Activated naive CD8-positive, alpha-beta T cell treated with anti-CD3 and anti-CD28 coated beads, Interleukin-2, amount 50 U/mL, for 24 hours (primary cell): ENCODE data around the gene ATG4C.
A peak's percentile ranks its signal among the peaks of the same experiment; 100 is the strongest.
"Not testable (repeated sequence)": the region's sequence is repeated elsewhere in the genome, so short reads cannot be mapped to it uniquely, and the experiment has no call there.

Experiments used
- ATAC-seq: fragments of 150-1000 bp; cut with Tn5 transposase; one replicate; pipeline ENCODE4 v1.10.0; 2021
- DNase-seq: peaks from one replicate; pipeline ENCODE4 v3.0.0; 2021
- H3K27ac Mint-ChIP-seq: one replicate; pipeline ENCODE4 v1.8.0; 2021; ENCODE audit warnings: mild to moderate bottlenecking, mixed read lengths
- H3K27me3 Mint-ChIP-seq: one replicate; pipeline ENCODE4 v1.8.0; 2021; ENCODE audit warnings: mixed read lengths
- H3K36me3 Mint-ChIP-seq: one replicate; pipeline ENCODE4 v1.8.0; 2021; ENCODE audit warnings: low read depth, mixed read lengths
- H3K4me1 Mint-ChIP-seq: one replicate; pipeline ENCODE4 v1.8.0; 2021; ENCODE audit warnings: mixed read lengths
- H3K4me3 Mint-ChIP-seq: one replicate; pipeline ENCODE4 v1.8.0; 2021; ENCODE audit warnings: mild to moderate bottlenecking, moderate library complexity, mixed read lengths
- H3K9me3 Mint-ChIP-seq: one replicate; pipeline ENCODE4 v1.8.0; 2021; ENCODE audit warnings: mixed read lengths

Gene ATG4C

GRCh38 chr1:62800281-62800680, 16.3 kb downstream of the ATG4C start:
- H3K27ac Mint-ChIP-seq = no peak overlapping the region
- peaks cover 25% of the 10 kb centered on the region for H3K4me1 Mint-ChIP-seq
- no peak for DNase-seq
- no peaks in the 10 kb centered on the region for H3K27me3 Mint-ChIP-seq
- H3K4me3 Mint-ChIP-seq = no peak overlapping the region
- ATAC-seq = no peak
- peaks cover 7% of the 10 kb centered on the region for H3K36me3 Mint-ChIP-seq
- H3K9me3 Mint-ChIP-seq = no peaks in the 10 kb centered on the region

- no peaks in the 10 kb centered on the region for H3K9me3 Mint-ChIP-seq
- H3K4me1 Mint-ChIP-seq = peaks cover 22% of the 10 kb centered on the region
- peak overlapping the region; percentile 5 for H3K4me3 Mint-ChIP-seq
- ATAC-seq (peak; percentile 89), DNase-seq (no peak)
- no peaks in the 10 kb centered on the region for H3K27me3 Mint-ChIP-seq
- peaks cover 10% of the 10 kb centered on the region for H3K36me3 Mint-ChIP-seq
- H3K27ac Mint-ChIP-seq = peak overlapping the region; percentile 37
Observed at GRCh38 chr1:62800825-62801306, 16.9 kb downstream of the ATG4C start.

- no peak for DNase-seq
- peaks cover 47% of the 10 kb centered on the region for H3K36me3 Mint-ChIP-seq
- ATAC-seq = no peak
- H3K4me1 Mint-ChIP-seq = peaks cover 6% of the 10 kb centered on the region
- H3K4me3 Mint-ChIP-seq = no peak overlapping the region
- H3K27ac Mint-ChIP-seq = no peak overlapping the region
- no peaks in the 10 kb centered on the region for H3K9me3 Mint-ChIP-seq
- no peaks in the 10 kb centered on the region for H3K27me3 Mint-ChIP-seq
Observed at GRCh38 chr1:62809788-62810187, 25.9 kb downstream of the ATG4C start.

DNA sequence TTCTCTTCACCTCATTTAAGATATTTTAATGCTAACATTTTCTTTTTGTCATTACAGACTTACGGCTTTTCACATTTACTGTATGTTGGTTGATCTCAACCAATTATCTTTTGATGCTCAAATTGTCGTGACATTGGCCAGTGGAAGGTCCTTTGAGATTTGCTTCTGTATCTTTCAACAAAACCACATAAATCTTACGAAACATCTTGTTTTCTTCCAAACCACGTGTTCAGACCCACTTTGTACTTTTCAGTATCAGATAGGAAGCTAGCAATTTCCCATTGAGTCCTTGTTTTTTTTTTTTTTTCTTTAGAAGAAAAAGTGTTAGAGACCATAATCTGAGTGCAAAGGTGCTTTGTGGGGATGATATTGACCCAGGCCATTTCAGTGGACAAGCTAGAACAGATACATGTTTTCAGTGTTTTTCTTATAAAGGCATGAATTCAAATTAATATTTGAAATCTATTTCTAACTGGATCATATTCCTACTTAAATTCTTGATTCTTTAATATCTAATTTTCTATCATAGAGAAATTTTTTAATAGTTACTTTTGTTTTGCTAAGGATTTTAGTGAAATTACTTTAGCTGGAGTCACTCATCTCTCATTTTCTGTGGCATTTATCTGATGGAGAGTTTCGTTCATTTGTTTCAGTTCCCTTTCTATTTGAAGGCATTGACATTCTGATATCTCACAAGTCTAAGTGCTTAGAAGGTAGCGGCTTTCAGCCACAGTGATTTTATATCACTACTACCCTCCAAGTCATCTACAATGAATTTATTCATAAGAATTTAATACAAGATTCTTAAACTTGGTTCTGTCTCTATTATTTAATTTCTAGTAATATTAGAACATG, 26.7 kb downstream of the ATG4C start:
- no peaks in the 10 kb centered on the region for H3K27me3 Mint-ChIP-seq
- ATAC-seq (no peak), DNase-seq (no peak)
- H3K9me3 Mint-ChIP-seq = no peaks in the 10 kb centered on the region
- peaks cover 6% of the 10 kb centered on the region for H3K4me1 Mint-ChIP-seq
- no peak overlapping the region for H3K27ac Mint-ChIP-seq
- peaks cover 49% of the 10 kb centered on the region for H3K36me3 Mint-ChIP-seq
- no peak overlapping the region for H3K4me3 Mint-ChIP-seq

DNA sequence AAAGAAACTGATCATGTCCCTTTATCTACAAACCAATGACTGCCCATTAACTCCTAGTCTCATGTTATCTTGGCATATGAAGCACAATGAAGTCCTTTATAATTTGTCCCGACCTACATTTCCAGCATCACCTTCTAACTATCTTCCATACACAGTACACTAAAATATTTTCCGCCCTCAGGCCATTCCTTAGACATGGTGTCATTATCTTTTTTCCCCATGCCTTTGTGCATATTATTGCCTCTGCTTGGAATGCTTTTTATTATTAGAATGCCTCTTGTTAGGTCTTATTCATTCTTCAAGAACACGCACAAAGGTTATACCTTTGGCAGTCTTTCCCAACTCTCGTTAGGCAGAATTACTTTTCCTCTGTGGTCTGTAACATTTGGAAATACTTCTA, 39.6 kb downstream of the ATG4C start:
- Mint-ChIP-seq H3K4me1 (no peaks in the 10 kb centered on the region), H3K27me3 (no peaks in the 10 kb centered on the region), H3K4me3 (no peak overlapping the region), H3K36me3 (peaks cover 23% of the 10 kb centered on the region), H3K9me3 (peaks cover 9% of the 10 kb centered on the region), H3K27ac (no peak overlapping the region)
- DNase-seq (no peak), ATAC-seq (no peak)

- Mint-ChIP-seq H3K27ac (no peak overlapping the region), H3K4me1 (no peaks in the 10 kb centered on the region), H3K9me3 (peaks cover 9% of the 10 kb centered on the region), H3K4me3 (no peak overlapping the region), H3K36me3 (peaks cover 23% of the 10 kb centered on the region), H3K27me3 (no peaks in the 10 kb centered on the region)
- no peak for ATAC-seq
- no peak for DNase-seq
Observed at GRCh38 chr1:62826901-62827300, 43.0 kb downstream of the ATG4C start.

DNA sequence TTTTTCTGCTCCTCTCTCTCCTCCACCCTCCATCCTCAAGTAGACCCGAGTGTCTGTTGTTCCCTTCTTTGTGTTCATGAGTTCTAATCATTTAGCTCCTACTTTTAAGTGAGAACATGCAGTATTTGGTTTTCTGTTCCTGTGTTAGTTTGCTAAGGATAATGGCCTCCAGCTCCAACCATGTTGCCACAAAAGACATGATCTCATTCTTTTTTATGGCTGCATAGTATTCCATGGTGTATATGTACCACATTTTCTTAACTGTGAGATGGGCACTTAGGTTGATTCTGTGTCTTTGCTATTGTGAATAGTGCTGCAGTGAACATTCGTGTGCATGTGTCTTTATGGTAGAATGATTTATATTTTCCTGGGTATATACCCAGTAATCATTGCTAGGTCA, 43.9 kb downstream of the ATG4C start:
- H3K27me3 Mint-ChIP-seq, H3K4me3 Mint-ChIP-seq, H3K27ac Mint-ChIP-seq, H3K4me1 Mint-ChIP-seq, ATAC-seq, H3K9me3 Mint-ChIP-seq, DNase-seq: not testable (repeated sequence)
- H3K36me3 Mint-ChIP-seq = peaks cover 22% of the 10 kb centered on the region

DNA sequence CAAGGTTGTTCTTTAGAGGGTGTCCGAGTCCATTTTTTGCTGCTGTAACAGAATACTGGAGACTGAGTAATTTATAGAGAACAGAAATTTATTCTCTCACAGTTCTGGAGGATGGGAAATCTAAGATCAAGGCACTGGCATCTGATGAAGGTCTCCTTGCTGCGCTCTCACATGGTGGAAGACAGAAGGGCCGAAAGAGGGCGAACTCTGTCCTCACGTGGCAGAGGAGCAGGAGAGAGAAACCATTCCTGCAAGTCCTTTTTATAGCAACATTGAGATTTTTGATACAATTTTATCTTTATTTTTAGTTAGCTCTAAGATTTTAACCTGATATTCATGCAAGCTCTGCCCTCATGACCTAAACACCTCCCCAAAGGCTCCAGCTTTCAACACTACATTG, 48.3 kb downstream of the ATG4C start:
- H3K4me1 Mint-ChIP-seq = no peaks in the 10 kb centered on the region
- no peaks in the 10 kb centered on the region for H3K27me3 Mint-ChIP-seq
- H3K27ac Mint-ChIP-seq = no peak overlapping the region
- H3K4me3 Mint-ChIP-seq = no peak overlapping the region
- peaks cover 13% of the 10 kb centered on the region for H3K36me3 Mint-ChIP-seq
- DNase-seq (no peak), ATAC-seq (no peak)
- peaks cover 6% of the 10 kb centered on the region for H3K9me3 Mint-ChIP-seq

- DNase-seq (no peak), ATAC-seq (no peak)
- no peak overlapping the region for H3K27ac Mint-ChIP-seq
- H3K36me3 Mint-ChIP-seq = peaks cover 6% of the 10 kb centered on the region
- no peaks in the 10 kb centered on the region for H3K4me1 Mint-ChIP-seq
- no peaks in the 10 kb centered on the region for H3K27me3 Mint-ChIP-seq
- no peak overlapping the region for H3K4me3 Mint-ChIP-seq
- no peaks in the 10 kb centered on the region for H3K9me3 Mint-ChIP-seq
Observed at GRCh38 chr1:62833529-62833928, 49.6 kb downstream of the ATG4C start.

DNA sequence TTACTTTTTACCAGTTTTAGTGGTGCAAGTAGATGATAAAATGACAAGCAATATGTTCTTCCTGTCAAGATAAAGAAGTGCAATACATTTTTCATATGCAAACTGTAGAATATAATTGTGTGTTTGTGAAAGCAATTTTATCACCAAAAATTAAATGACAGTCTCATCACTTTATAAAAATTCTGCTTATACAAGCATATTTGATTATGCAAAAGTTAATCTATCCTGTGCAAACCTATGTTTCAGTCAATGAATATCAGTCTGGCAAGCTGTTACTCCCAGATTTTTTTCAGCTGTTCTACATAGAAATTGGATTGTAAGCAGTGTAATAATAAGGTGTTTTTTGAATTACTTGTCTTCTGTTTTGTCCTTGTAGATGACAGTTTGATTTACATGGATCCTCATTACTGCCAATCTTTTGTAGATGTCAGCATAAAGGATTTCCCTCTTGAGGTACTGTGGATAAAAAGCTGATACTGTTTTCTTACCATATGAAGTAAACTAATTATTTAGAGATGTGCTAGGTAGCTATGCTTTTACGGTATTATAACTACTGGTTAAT, 50.5 kb downstream of the ATG4C start:
- no peak overlapping the region for H3K27ac Mint-ChIP-seq
- H3K27me3 Mint-ChIP-seq = no peaks in the 10 kb centered on the region
- ATAC-seq (no peak), DNase-seq (no peak)
- H3K9me3 Mint-ChIP-seq = no peaks in the 10 kb centered on the region
- H3K4me3 Mint-ChIP-seq = no peak overlapping the region
- H3K36me3 Mint-ChIP-seq = peaks cover 6% of the 10 kb centered on the region
- H3K4me1 Mint-ChIP-seq = no peaks in the 10 kb centered on the region

DNA sequence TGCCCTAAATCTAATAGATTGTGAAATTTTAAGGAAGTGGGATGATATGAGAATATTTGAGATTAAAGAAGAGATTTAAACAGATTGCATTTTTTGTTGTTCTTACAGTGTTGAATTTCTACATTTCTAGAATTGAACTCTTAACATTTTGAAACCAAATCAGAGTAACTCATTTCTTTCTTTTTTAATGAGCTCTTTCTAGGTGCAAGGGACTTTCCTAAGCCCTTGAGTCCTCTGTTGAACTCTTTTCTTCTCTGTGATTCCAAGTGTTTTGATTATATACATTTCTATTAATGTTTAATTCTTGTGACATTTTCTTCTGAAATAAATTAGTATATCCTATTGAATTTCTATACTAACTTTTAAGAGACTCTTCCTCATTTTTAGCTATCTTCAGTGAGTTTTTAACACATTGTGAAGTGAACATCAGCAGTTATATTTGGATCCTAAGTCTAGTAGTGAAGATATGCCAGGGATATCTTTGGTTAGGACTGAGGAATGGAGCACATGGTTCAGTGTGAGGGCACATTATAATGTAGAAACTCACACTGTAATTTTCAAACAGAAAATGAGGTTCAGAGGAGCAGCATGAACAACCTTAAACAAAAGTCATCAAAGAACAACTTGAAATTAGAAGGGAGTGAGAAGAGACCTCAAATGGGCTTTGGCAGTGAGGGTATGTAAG, 53.1 kb downstream of the ATG4C start:
- no peaks in the 10 kb centered on the region for H3K4me1 Mint-ChIP-seq
- no peak for DNase-seq
- H3K36me3 Mint-ChIP-seq = peaks cover 4% of the 10 kb centered on the region
- ATAC-seq = no peak
- H3K9me3 Mint-ChIP-seq = no peaks in the 10 kb centered on the region
- H3K4me3 Mint-ChIP-seq = no peak overlapping the region
- no peaks in the 10 kb centered on the region for H3K27me3 Mint-ChIP-seq
- no peak overlapping the region for H3K27ac Mint-ChIP-seq

DNA sequence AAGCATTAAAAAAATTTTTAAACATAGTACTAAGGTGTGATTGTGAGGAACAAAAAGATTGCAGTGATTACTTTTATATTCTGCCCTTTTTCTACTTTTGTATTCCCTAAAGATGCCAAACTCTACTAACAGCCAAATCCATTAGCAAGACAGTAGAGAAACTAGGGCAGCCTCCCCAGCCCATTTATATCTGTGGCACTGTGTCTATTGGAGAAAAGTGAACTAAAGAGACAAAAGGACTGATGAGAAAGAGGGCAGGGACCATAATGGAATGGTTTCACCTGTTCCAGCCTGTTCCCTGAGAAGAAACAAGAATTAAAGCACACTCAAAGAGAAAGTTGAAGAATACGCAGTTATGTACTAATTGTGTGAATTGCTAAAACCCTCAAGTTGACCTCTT, 56.6 kb downstream of the ATG4C start:
- peaks cover 6% of the 10 kb centered on the region for H3K36me3 Mint-ChIP-seq
- H3K27me3 Mint-ChIP-seq = no peaks in the 10 kb centered on the region
- DNase-seq = no peak
- no peaks in the 10 kb centered on the region for H3K4me1 Mint-ChIP-seq
- no peak overlapping the region for H3K4me3 Mint-ChIP-seq
- no peak overlapping the region for H3K27ac Mint-ChIP-seq
- no peak for ATAC-seq
- no peaks in the 10 kb centered on the region for H3K9me3 Mint-ChIP-seq

- Mint-ChIP-seq H3K27me3 (no peaks in the 10 kb centered on the region), H3K27ac (no peak overlapping the region), H3K4me1 (no peaks in the 10 kb centered on the region), H3K36me3 (peaks cover 6% of the 10 kb centered on the region), H3K4me3 (no peak overlapping the region), H3K9me3 (no peaks in the 10 kb centered on the region)
- DNase-seq (peak; percentile 11), ATAC-seq (peak; percentile 57)
Observed at GRCh38 chr1:62841587-62842169, 57.7 kb downstream of the ATG4C start.

DNA sequence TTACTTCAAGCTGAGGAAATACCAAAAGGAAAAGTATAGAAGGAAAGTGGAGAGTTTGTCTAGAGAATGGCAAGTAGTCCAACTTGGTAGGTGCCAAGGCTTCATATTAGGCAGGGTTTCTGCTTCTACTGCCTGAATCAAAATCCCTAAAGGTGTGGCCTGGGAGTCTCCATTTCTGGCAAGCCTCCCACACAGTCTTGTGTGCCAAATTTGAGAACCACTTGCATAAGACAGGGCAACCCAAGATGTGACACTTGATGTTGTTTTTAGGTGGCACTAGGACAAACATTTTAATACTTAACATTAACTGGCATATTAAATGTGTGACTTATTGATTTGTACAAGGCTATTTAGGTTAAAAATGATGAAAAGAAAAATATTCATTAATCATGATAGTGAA, 60.1 kb downstream of the ATG4C start:
- H3K27ac Mint-ChIP-seq = no peak overlapping the region
- H3K4me1 Mint-ChIP-seq = no peaks in the 10 kb centered on the region
- no peak for ATAC-seq
- no peak overlapping the region for H3K4me3 Mint-ChIP-seq
- H3K9me3 Mint-ChIP-seq = no peaks in the 10 kb centered on the region
- H3K36me3 Mint-ChIP-seq = peaks cover 2% of the 10 kb centered on the region
- no peaks in the 10 kb centered on the region for H3K27me3 Mint-ChIP-seq
- no peak for DNase-seq

DNA sequence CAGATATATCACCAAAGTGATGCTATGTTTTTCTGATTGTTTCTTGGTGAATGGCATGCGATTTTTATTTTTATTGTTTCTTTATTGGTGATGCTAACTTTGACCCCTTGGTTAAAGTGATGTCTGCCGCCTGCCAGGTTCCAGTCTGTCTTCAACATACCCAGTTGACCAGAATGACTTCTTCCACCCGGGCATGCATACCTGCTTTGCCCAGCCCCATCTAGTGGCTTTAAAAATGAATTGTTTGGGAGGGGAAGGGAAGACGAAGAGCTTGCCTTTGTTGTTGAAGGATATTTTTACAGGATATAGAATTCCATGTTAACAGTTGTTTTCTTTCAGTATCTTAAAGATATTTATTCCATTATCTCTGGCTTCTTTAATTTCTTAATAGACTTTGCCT, 65.1 kb downstream of the ATG4C start:
- Mint-ChIP-seq H3K4me3 (no peak overlapping the region), H3K27me3 (no peaks in the 10 kb centered on the region), H3K27ac (no peak overlapping the region), H3K9me3 (no peaks in the 10 kb centered on the region), H3K36me3 (peaks cover 2% of the 10 kb centered on the region), H3K4me1 (no peaks in the 10 kb centered on the region)
- ATAC-seq (no peak), DNase-seq (no peak)
